ENCODE measurements around the gene HNRNPH3.

GRCh38 chr10:68331455-68332258 is at the start of gene HNRNPH3:
- TF ChIP-seq, protein P1, sequence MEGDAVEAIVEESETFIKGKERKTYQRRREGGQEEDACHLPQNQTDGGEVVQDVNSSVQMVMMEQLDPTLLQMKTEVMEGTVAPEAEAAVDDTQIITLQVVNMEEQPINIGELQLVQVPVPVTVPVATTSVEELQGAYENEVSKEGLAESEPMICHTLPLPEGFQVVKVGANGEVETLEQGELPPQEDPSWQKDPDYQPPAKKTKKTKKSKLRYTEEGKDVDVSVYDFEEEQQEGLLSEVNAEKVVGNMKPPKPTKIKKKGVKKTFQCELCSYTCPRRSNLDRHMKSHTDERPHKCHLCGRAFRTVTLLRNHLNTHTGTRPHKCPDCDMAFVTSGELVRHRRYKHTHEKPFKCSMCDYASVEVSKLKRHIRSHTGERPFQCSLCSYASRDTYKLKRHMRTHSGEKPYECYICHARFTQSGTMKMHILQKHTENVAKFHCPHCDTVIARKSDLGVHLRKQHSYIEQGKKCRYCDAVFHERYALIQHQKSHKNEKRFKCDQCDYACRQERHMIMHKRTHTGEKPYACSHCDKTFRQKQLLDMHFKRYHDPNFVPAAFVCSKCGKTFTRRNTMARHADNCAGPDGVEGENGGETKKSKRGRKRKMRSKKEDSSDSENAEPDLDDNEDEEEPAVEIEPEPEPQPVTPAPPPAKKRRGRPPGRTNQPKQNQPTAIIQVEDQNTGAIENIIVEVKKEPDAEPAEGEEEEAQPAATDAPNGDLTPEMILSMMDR (IDR thresholded peaks at IDR 0.05), result peak in 2 of 6 experiments; percentile 17 to 33
- peak; percentile 97 to 100 for TF ChIP-seq POLR2A (IDR thresholded peaks at IDR 0.05)

All from thyroid gland (tissue), 4 donors.